GM19468 (cell line): ENCODE data around the gene ANKRD39.
"Not testable (repeated sequence)": the region's sequence is repeated elsewhere in the genome, so short reads cannot be mapped to it uniquely, and the experiment has no call there.

Source experiments
- ATAC-seq: cut with Tn5 transposase; IDR thresholded peaks from one replicate; pipeline ENCODE4 v1.9.1; 2021; ENCODE audit warnings: mild to moderate bottlenecking, moderate library complexity, moderate number of reproducible peaks; ENCODE audit not compliant: unreplicated experiment; ENCODE audit errors: extremely low read depth

The ANKRD39 gene

DNA sequence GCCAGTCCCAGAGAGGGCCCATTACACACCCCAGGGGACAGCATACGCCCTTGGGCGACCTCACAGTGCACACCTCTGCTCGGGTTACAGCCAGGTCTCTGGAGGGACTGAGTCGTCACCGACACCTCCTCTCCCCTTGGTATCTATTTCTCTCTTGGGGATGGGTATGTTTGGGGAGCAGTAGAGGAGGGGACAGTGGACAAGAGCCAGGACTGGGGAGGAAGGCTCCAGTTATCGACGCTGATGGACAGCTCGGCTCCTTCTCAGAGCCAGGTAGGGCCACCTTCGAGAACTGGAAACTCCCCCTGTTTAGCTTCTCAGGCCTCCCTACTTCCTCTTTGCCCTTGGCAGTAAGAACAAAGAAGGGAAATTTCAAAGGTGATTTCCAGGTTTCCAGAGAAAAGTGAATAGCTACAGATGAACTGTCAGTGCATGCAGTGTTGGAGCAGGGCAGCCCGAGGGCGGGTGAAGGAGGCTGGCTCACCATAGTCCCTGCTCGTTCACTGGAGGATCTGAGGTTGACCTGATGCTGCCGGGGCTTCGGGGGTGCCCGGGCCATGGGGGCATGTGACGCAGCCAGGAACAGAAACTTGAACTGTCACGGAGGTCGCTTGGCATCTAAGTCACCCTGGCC, 16.5 kb upstream of the ANKRD39 start:
- no peak for ATAC-seq

DNA sequence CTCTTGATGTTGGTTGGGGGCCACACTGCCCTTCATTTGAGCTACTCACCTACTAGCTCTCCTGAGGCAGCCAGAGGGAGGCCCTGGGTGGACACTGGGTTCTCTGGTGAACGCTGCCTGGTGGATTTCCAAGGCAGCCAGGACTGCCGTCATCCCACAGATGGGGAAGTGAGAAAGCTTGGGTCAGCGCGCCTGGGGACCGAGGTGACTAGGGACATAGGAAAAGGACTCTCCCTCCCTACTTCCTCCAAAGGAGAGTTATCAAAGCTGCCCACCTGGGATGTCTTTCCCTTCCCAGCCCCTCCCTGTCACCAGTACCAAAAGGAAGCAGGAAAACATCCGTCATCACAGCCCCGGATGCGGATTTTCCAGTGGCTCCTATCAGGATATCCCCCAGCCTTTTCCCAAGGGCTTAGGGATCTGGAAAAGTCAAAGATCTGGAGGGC, 15.9 kb upstream of the ANKRD39 start:
- no peak for ATAC-seq

DNA sequence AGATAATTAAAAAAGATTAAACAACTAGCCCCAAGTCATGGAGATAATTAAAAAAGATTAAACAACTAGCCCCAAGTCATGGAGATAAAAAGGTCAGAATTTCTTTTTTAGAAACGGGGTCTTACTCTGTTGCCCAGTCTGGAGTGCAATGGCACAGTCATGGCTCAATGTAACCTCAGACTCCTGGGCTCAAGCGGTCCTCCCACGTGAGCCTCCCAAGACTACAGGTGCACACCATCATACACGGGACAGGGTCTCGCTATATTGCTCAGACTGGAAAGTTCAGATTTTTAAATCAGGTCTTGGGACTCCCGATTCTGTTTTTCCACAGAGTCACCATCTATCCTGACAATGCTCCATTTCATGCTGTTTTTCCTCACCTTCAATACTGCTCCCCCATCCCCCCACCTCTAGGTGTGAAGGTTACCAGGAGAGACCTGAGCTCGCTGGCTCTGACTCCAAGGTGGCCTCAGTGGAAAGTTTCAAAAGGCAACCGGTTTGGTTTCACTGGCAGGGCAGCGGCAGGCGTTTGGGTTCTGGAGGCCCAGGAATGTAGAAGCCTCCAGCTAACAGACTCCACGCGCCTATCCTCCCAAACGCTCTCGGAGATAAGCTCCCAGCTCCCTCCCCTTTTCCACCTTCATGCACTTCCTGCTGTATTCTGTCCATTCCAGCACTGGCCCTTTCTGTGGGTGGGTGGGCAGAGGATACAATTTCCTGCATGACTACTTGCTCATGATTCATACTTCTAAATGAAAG, 15.0 kb upstream of the ANKRD39 start:
- ATAC-seq, result no peak

DNA sequence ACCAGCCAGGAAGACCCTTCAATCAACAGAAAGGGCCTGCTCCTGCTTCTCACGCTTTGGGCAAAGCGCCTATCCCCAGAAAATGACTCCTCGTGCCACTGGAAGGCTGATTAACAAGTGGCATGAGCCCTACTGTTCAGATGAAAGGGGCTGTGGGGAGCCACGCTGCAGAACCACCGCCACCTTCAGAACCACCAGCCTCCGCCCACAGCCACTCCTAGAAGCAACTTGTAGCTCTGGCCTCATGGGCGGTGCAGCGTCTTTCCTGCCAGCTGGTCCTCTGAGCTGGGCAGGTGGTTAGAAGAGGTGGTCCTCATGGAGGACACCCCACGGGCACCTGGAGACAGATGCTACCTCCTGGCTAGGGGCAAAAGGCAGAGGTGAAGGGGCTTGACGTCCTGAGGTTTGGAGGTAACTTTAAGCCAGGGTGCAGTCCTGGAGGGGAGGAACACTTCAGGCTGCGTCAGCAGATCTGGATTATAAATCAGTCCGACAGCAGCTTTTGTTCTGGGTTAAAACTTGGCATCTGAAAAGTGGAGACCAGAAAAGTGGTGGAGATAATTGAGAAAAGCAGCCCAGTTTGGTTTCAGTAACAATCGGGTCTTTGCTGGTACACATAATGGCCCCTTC, 12.9 kb upstream of the ANKRD39 start:
- ATAC-seq, result no peak

DNA sequence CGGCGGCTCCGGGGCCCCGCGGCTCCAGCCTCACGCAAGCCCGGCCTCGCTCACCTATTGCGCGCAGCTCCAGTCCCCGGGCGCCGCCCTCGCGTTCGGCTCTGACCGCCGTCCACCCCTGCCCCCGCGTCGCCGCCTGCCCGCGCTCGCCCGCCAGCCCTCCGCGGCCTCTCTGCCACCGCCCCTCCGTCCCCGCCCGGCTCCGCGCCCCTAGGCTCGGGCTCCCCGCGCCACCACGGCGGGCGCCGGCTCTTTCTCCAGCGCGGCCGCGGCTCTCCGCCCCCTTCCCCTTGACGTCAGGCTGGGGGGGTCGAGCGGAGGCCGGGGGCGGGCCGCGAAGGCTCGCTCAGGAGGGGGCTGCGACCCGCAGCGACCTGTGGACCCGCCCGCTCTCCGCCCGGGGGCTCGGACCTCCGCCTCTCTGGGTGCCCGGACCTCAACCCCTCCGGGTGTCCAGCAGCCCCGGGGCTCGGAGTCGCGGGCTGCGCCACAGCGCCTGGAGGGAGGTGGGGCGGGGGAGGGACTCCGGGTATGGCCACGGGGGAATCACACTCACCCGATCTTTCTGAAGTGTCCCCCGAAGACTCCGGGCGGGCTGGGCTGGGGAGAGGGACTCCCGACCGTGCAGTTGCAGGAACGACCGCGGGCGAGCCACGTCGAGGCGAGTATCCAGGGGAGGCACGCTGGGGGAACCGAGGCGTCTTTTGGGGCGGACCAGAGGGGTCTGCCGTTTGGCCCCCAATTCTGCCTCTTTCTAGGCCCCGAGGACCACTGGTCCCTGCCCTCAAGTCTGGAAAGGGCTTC, 12.2 kb upstream of the ANKRD39 start, which contains the start of gene SEMA4C:
SEMA4C (minus strand) TSS at position 259 of the 804 bp plus-strand sequence. CDS start 2,194 bp downstream, outside the sequence.
- no peak for ATAC-seq

DNA sequence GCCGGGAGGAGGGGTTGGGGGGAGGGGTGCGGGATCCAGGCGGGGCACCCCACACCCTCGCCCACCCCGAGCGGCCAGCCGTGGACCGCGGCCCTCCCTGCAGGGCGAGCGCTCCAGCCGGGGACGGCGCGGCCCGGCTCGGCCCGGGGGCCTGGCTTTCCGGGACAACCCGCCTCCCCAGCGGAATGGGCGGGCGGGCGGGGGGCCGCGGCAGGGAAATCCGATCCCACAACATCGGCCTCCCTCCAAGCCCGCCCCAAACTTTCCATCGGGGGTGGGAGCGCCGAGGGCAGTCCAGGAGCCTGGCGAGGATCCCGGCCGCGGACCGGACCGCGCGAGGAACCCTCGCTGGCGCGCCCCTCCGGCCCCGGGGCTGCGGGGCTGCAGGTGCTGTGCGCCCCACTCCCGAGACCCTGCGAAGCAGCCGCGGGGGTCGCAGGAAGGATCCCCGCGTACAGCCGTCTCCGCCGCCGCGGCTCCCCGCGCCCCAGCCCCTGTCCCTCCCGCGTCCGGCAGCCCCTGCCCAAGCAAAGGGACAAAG, 11.5 kb upstream of the ANKRD39 start:
- ATAC-seq, result no peak

DNA sequence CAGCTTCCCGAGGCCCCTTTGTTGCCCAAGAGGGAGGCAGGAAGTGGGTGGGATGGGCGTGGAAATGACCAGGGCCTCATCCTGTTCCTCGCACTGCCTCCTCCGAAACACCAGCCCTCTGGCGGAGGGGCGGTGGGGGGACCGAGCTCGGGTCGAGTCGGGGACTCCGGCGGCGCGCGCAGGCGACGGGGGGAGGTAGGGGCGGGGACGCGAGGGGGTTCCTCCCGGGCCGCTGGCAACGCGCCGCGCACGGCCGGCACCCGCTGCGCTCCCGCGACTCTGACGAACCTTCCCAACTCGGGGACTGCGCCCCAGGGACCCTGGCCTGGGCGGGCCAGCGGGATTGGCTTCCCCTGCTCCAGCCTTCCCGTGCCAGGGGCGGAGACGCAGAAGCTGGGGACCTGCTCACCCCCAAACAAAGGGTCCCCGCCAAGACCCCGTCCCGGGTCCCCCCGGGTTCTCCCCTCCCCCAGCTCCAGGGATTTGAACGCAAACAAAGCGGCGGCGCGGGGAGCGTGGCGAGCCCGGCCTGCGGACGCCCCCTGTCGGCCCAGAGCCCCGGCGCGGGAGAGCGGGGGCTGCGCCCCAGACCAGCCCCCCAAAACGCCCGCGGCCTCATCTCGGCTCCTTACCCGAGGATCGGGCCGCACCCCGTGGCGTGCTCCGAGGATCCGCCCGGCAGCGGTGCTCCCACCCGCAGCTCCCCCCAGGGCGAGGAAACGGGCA, 10.9 kb upstream of the ANKRD39 start:
- ATAC-seq, result no peak

DNA sequence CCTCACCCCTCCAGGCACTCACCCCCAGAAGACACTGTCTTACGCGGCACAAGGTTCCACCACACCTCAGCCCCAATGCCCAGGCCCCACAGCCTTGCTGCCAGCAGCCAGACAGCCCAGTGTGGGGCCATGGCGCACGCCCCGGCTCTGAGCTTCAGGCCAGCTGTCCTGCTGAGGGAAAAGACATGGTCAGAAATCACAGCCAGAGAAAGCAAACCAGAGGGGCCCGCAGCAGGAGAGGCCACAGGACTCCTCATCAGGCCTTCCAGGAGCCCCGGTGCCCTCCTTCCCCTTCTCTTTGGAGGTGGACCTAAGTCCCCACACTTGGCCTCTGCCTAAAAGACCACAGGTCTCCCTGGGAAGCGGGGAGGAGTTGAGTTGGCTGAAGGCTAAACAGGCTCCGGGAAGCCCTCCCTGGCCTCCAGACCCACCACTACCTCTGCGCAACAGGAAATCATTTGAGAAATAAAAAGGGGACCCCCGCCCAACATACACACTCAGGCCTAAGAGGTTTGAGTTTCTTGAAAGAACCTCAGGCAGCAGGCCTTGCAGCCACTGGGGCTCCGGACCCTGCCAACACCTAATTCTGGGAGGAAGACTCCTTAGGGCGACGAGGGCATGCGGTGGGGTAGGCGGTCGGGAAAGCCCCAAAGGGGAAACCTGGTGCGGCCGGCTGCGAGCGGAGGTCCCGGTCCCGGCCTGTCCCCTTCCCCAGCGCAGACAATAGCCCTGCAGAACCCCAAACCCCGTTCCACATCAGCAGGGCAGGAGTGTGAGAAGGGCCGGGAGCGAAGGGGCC, 10.1 kb upstream of the ANKRD39 start:
- ATAC-seq, result no peak

DNA sequence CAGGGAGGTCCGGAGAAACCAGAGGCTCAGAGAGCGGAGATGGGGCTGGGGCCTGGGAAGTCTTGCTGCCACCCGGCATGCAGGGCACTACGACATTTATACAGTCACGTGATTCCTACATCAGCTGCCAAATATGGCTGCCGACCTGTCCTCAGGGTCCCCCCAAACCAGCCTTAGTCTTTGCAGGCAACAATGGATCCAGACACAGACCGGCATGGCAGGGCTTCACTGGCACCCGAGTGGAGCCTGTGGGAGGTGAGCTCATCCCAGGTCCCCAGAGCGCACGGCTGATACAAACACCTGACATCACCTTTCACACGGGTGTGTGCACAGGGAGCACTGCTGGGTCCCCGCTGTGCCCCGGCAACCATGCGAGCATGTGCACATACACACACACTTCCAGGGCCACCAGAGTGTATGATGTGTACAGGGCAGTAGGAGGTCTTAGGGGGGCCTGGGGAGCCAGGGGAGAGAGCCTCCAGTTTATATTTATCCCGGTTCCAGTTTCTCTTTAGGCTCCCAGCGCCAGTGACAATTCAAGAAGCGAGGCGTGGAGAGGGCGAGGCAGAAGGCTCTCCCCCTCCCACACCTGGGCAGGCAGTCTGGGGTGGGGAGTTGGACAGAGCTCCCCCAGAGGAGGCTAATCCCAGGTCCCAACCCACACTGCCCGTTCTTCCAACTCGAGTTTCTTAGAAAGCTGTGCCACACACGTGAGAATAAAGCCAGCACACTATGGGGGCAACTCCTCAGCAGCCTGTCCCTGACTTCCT, 9.4 kb upstream of the ANKRD39 start:
- no peak for ATAC-seq

DNA sequence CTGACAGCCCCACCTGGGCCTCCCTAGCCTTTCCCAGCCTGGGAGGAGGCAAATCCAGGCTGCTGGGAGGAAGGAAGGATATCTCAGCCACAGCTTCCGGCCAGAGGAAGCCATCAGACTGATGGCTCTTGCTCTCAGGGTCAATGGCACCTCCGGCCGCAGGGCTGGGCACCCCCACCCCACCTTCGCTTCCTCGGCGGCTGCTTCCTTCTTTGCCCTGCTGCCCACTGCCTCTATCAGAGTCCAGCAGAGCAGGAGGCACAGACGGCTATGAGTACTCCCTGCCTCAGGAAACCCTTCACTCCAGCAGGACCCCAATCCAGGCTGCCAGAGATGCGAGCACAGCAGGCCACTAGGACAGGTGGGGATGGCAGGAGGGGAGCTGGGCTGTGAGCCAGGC, 8.8 kb upstream of the ANKRD39 start:
- no peak for ATAC-seq

DNA sequence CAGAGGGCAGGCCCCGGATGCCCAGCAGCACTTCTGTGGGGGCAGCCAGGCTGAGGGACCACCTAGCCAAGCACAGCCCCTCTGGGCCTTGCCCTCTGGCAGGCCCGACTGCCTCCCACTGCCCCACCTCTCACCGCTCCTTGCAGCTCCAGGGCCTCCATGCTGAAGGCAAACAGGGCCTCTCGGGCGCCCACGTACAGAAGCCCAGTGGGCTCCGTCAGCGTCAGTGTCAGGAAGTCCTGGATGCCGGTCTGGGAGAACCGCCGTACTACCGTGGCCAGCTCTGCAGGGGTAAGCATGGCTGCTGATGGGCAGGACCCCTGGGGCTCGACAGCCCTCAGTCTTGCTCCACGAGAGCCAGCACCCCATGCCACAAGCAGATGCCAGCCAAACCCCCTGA, 8.3 kb upstream of the ANKRD39 start:
- no peak for ATAC-seq

DNA sequence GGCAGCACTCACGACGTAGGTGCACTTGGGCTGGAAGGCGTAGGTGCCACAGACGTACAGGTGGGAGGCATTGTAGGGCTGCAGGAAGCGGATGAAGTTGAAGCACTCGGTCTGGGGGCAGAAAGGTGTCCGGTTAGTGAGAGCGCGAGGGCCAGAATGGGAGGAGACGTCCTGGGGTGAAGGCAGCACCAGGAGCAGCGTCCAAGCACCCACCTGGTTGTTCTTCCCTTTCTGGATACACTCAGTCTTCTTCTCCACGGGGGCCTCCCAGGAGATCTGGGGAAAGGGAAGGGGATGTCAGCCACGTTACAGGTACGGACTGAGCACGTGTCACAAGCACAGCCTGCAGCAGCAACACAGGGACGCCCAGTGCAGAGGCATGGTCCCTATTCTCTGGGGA, 7.8 kb upstream of the ANKRD39 start:
- ATAC-seq, result no peak

DNA sequence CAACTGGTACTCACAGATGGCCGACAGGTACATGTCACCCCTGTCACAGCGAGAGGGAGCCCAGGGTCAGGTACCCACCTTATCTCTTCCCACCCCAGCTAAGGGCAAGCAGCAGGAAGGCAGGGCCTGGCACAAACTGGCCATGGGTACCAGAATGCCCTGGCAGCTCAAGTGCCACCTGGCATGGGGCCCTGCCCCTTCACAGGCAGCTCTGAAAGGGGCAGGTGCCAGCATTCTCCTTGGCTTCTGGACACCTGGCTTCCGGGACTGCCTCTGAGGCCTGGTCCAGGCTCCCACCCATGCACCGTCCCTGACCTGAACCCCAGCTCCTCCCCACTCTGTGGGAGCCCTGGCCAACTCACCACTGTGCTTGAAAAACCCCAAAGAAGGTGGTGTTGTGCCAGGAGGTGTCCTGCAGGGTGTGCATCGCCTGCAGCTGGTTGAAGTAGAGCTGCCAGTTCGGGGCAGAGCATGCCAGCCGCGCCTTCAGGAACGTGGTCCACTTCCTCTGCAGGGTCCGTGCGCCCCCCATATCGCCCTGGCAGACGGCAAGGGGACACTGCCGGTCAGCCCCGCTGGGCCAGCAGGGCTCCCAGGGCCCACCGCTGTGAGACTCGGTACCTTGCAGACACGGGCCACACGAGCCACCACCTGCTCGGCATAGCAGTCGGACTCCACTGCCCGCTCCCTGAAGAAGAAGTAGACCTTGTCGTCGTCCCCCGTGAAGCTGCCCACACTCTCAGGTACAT, 6.7 kb upstream of the ANKRD39 start:
- no peak for ATAC-seq

DNA sequence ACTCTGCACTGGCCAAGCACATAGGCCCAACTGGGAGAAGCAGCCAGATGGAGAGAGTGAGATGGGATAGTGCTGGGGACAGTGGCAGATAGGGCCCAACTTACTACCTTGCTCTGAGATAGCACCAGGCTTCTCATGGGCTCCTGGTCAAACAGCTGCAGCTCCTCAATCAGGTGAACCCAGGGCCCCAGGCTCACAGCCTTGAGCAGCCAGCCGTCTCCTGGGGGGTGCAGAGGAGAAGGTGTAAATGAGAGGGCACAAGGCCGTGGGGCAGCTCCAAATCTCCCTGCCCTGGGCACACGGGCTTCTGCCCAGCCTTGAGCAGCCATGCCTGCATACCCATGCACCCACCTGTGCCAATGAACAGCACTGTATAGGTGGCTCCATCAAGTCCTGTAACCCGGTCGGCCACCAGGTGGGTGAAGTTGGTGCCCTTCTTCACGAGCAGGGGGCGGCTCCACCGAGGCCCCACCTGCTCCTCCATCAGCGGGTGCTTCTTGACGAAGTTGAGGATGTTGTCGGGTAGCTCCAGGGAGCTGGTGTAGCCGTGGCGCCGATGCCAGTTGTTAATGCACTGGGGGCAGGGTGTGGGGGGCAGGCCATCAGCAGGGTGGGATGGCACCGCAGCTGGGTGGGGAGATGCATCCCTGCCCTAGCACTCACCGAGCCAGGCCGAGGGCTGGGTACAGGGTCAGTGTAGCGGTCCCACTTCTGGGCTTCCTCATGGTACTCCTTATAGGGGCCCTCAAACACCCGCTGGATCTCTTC, 5.9 kb upstream of the ANKRD39 start:
- ATAC-seq, result no peak

DNA sequence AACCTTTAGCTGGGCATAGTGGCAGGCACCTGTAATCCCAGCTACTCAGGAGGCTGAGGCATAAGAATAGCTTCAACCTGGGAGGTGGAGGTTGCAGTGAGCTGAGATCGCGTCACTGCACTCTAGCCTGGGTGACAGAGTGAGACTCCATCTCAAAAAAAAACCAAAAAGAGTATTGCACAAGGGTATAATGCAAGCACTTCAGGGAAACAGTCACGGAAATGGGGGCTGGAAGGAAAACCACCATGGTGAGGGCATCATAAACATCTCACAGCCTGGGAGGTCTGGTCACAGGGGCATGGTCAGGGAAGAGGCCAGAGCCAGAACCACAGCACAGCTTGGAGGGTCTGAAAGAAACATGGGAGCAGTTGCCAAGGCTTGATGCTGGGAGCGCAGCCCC, 5.2 kb upstream of the ANKRD39 start:
- not testable (repeated sequence) for ATAC-seq

DNA sequence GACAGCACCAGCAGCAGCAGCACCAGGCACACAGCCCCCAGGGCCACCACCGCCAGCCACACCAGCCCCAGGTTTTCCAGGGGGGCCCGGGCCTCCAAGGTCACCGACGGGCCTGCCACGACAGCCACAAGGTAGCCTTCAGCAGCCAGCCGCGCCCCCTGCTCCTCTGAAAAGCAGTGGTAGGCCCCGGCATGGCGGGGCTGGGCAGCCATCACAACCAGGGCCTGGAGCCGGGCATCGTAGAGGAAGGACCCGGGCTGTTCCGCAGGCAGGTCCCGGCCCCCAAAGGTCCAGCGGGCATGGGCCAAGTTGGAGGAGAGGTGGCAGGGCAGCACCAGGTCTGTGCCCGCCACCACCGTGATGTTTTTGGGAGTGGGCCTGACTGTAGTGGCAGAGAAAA, 3.3 kb upstream of the ANKRD39 start:
- no peak for ATAC-seq
